ENCODE measurements around the gene RGMB.

The RGMB gene

GRCh38 chr5:98783051-98783649 lies 9.7 kb downstream of the RGMB start:
- FAIRE-seq (no peak), DNase-seq (ENCODE audit: insufficient read length, low spot score) (no peak)
- TF ChIP-seq TAF1 (IDR thresholded peaks at IDR 0.05; ENCODE audit: low read depth, low read length) = no peak

DNA sequence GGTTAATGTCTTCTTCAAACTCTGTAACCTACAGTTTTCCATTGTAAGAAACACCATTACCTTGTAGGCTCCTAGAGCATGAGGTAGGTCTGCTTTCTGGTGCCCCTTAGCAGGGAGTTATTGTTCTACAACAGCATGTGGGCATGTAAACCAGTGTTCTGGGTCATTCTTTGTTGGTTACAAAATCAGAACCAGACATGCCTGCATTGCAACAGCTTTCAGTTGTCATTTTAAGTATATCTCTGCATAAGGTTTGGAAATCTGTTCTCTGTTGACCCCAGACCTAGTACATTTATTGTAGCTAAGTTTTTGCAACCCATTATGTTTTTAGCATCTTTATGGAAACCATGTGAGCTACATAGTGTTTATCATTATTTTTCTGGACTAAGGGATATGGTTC lies 10.9 kb downstream of the RGMB start:
- no peak for DNase-seq (ENCODE audit: insufficient read length, low spot score)
- TF ChIP-seq POLR2A (IDR thresholded peaks at IDR 0.05; ENCODE audit: low read depth, low read length) = no peak
- TF ChIP-seq POLR2AphosphoS5 (IDR thresholded peaks at IDR 0.05; ENCODE audit: low read depth, low read length) = no peak
- no peak for TF ChIP-seq PAX5 (IDR thresholded peaks at IDR 0.05; ENCODE audit: insufficient read depth, low read length, severe bottlenecking)
- TF ChIP-seq SPI1 (IDR thresholded peaks at IDR 0.05; ENCODE audit: low read depth, low read length) = no peak
- TF ChIP-seq TAF1 (IDR thresholded peaks at IDR 0.05; ENCODE audit: low read depth, low read length) = no peak
- no peak for FAIRE-seq

DNA sequence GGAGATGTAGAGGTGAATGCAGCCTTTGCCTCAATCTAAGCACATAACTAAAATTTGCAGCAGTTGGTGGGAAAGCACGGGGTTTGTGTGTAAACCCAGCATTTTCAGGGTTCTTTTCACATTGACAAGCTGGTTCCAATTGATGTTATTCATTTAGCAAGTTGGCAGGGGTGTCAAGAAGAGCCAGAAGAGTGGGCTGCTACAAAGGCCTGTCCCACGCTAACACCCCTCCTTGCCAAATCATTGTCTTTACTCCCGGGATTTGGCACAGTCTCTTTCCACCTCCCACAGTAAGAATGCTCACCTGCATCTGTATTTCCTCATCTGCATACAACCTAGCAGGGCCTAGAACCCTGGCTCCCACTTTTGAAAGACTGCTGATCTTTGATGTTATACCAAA lies 11.8 kb downstream of the RGMB start:
- FAIRE-seq = no peak

GRCh38 chr5:98786191-98786853 lies 12.9 kb downstream of the RGMB start:
- no peak for TF ChIP-seq POU2F2 (IDR thresholded peaks at IDR 0.05; ENCODE audit: low read depth, low read length)
- no peak for TF ChIP-seq POLR2A (IDR thresholded peaks at IDR 0.05; ENCODE audit: low read depth, low read length)
- no peak for TF ChIP-seq PAX5 (IDR thresholded peaks at IDR 0.05; ENCODE audit: insufficient read depth, low read length, severe bottlenecking)
- no peak for TF ChIP-seq POLR2AphosphoS5 (IDR thresholded peaks at IDR 0.05; ENCODE audit: low read depth, low read length)
- no peak for TF ChIP-seq TAF1 (IDR thresholded peaks at IDR 0.05; ENCODE audit: low read depth, low read length)
- no peak for TF ChIP-seq SPI1 (IDR thresholded peaks at IDR 0.05; ENCODE audit: low read depth, low read length)
- no peak for FAIRE-seq
- no peak for DNase-seq (ENCODE audit: insufficient read length, low spot score)

More for the DNA sequence above, 11.8 kb downstream of the RGMB start:
- TF ChIP-seq POLR2AphosphoS5 (IDR thresholded peaks at IDR 0.05; ENCODE audit: low read depth, low read length) (no peak), POU2F2 (IDR thresholded peaks at IDR 0.05; ENCODE audit: low read depth, low read length) (no peak), POLR2A (IDR thresholded peaks at IDR 0.05; ENCODE audit: low read depth, low read length) (no peak), TAF1 (IDR thresholded peaks at IDR 0.05; ENCODE audit: low read depth, low read length) (no peak), SPI1 (IDR thresholded peaks at IDR 0.05; ENCODE audit: low read depth, low read length) (no peak), PAX5 (IDR thresholded peaks at IDR 0.05; ENCODE audit: insufficient read depth, low read length, severe bottlenecking) (no peak)
- DNase-seq (ENCODE audit: insufficient read length, low spot score) = no peak

- DNase-seq (ENCODE audit: insufficient read length, low spot score) = no peak
- FAIRE-seq = no peak
- no peak for TF ChIP-seq POLR2AphosphoS5 (IDR thresholded peaks at IDR 0.05; ENCODE audit: low read depth, low read length)
- no peak for TF ChIP-seq SPI1 (IDR thresholded peaks at IDR 0.05; ENCODE audit: low read depth, low read length)
- no peak for TF ChIP-seq POU2F2 (IDR thresholded peaks at IDR 0.05; ENCODE audit: low read depth, low read length)
- TF ChIP-seq PAX5 (IDR thresholded peaks at IDR 0.05; ENCODE audit: insufficient read depth, low read length, severe bottlenecking) = no peak
- no peak for TF ChIP-seq POLR2A (IDR thresholded peaks at IDR 0.05; ENCODE audit: low read depth, low read length)
- no peak for TF ChIP-seq TAF1 (IDR thresholded peaks at IDR 0.05; ENCODE audit: low read depth, low read length)
These were observed 13.8 kb downstream of the RGMB start for GRCh38 chr5:98787131-98787719.

DNA sequence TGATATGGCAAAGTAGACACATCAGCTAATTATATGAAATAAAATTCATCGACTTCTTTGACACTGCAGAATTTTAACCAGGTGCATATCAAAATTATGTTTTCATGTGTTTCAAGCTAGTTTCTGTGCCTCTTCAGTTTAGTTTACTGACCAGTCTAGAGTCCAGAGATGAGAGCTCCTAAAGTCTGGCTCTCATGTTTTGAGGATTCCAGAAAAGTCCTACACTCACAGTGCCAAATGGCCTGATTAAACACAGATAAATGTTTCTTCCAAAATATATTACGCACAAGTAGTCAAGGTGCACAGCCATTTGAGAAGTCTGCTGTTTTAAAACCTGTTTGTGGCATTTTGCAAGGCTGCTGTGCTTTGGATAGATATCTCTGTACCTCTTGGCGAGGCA lies 15.6 kb downstream of the RGMB start:
- DNase-seq (ENCODE audit: insufficient read length, low spot score) (no peak), FAIRE-seq (no peak)
- TF ChIP-seq PAX5 (IDR thresholded peaks at IDR 0.05; ENCODE audit: insufficient read depth, low read length, severe bottlenecking) (no peak), TAF1 (IDR thresholded peaks at IDR 0.05; ENCODE audit: low read depth, low read length) (no peak), POLR2A (IDR thresholded peaks at IDR 0.05; ENCODE audit: low read depth, low read length) (no peak), SPI1 (IDR thresholded peaks at IDR 0.05; ENCODE audit: low read depth, low read length) (no peak), POLR2AphosphoS5 (IDR thresholded peaks at IDR 0.05; ENCODE audit: low read depth, low read length) (no peak), POU2F2 (IDR thresholded peaks at IDR 0.05; ENCODE audit: low read depth, low read length) (no peak)

- no peak for DNase-seq (ENCODE audit: insufficient read length, low spot score)
- FAIRE-seq = no peak
- TF ChIP-seq POLR2AphosphoS5 (IDR thresholded peaks at IDR 0.05; ENCODE audit: low read depth, low read length) = no peak
- TF ChIP-seq POLR2A (IDR thresholded peaks at IDR 0.05; ENCODE audit: low read depth, low read length) = no peak
- TF ChIP-seq TAF1 (IDR thresholded peaks at IDR 0.05; ENCODE audit: low read depth, low read length) = no peak
- TF ChIP-seq POU2F2 (IDR thresholded peaks at IDR 0.05; ENCODE audit: low read depth, low read length) = no peak
- TF ChIP-seq PAX5 (IDR thresholded peaks at IDR 0.05; ENCODE audit: insufficient read depth, low read length, severe bottlenecking) = no peak
- no peak for TF ChIP-seq SPI1 (IDR thresholded peaks at IDR 0.05; ENCODE audit: low read depth, low read length)
These were observed 17.6 kb downstream of the RGMB start for GRCh38 chr5:98791001-98791519.

DNA sequence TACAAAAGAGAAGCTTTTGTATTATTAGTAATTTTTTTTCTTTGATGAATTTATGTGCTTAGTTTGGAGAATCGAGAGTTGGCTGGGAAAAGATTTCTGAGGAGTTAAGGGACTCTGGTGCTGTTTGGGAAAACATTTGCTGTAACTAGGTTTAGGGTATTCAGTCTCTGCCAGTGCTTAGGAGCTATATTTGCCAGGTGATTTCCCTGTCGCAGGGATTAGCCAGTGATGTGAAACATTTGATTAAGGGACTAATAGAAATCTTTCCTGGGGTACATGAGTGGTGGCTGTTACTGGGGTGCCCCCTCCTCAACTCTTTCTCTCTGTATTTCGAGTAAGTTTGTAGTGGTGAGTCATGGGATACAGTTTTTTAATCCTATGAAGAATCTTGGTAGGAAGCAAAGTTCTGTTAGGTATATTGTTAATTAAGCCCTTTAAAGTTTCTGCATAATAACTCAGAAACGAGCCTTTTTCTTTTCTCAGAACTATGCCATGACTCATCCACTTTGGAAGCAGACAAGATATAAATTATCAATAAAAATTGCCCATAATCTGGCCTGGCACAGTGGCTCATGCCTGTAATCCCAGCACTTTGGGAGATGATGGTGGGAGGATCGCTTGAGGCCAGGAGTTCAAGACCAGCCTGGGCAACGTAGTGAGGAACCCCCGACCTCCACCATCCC lies 18.6 kb downstream of the RGMB start:
- DNase-seq (ENCODE audit: insufficient read length, low spot score) = no peak
- no peak for FAIRE-seq
- TF ChIP-seq PAX5 (IDR thresholded peaks at IDR 0.05; ENCODE audit: insufficient read depth, low read length, severe bottlenecking) = no peak
- no peak for TF ChIP-seq POLR2AphosphoS5 (IDR thresholded peaks at IDR 0.05; ENCODE audit: low read depth, low read length)
- no peak for TF ChIP-seq SPI1 (IDR thresholded peaks at IDR 0.05; ENCODE audit: low read depth, low read length)
- TF ChIP-seq POLR2A (IDR thresholded peaks at IDR 0.05; ENCODE audit: low read depth, low read length) = no peak
- no peak for TF ChIP-seq TAF1 (IDR thresholded peaks at IDR 0.05; ENCODE audit: low read depth, low read length)
- no peak for TF ChIP-seq POU2F2 (IDR thresholded peaks at IDR 0.05; ENCODE audit: low read depth, low read length)

GRCh38 chr5:98793223-98793622 lies 19.8 kb downstream of the RGMB start:
- FAIRE-seq (no peak), DNase-seq (ENCODE audit: insufficient read length, low spot score) (no peak)
- no peak for TF ChIP-seq PAX5 (IDR thresholded peaks at IDR 0.05; ENCODE audit: insufficient read depth, low read length, severe bottlenecking)
- TF ChIP-seq TAF1 (IDR thresholded peaks at IDR 0.05; ENCODE audit: low read depth, low read length) = no peak
- no peak for TF ChIP-seq POU2F2 (IDR thresholded peaks at IDR 0.05; ENCODE audit: low read depth, low read length)
- no peak for TF ChIP-seq SPI1 (IDR thresholded peaks at IDR 0.05; ENCODE audit: low read depth, low read length)
- TF ChIP-seq POLR2A (IDR thresholded peaks at IDR 0.05; ENCODE audit: low read depth, low read length) = no peak
- no peak for TF ChIP-seq POLR2AphosphoS5 (IDR thresholded peaks at IDR 0.05; ENCODE audit: low read depth, low read length)
